B cell (primary cell): ENCODE measurements around the gene KCNJ1.

Experiments
- EZH2 ChIP-seq: IDR thresholded peaks from 2 replicates; pipeline ENCODE4 v1.6.1; 2012; ENCODE audit warnings: borderline replicate concordance, low read depth, mild to moderate bottlenecking, moderate library complexity, low read length; ENCODE audit not compliant: insufficient read depth, poor library complexity, severe bottlenecking
- TF ChIP-seq, protein P1 (sequence below): fragments of 200-600 bp; IDR thresholded peaks from one replicate; pipeline ENCODE4 v1.8.0; 2022; ENCODE audit warnings: antibody characterized with exemption, mild to moderate bottlenecking

DNA sequence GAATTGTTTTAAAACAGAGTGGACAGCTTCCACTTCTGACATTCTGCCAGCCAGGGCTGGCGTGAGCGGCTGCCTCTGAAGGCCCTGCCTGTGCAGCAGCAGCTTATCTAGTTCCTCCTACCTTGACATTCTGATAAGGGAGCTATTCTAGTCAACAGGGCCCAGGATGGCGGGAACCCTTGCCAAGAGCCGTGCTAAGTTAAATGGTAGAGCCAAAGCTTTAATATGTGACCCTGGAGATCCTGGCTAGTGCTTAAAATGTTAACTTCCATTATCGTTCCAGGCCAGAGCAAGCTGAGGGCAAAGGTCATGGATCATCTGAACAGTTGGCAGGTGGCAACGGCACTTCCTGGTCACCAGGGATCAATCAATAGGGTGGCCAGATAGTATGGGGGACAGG, 27.6 kb upstream of the KCNJ1 start:
- TF ChIP-seq EZH2: no peak
- TF ChIP-seq, protein P1, sequence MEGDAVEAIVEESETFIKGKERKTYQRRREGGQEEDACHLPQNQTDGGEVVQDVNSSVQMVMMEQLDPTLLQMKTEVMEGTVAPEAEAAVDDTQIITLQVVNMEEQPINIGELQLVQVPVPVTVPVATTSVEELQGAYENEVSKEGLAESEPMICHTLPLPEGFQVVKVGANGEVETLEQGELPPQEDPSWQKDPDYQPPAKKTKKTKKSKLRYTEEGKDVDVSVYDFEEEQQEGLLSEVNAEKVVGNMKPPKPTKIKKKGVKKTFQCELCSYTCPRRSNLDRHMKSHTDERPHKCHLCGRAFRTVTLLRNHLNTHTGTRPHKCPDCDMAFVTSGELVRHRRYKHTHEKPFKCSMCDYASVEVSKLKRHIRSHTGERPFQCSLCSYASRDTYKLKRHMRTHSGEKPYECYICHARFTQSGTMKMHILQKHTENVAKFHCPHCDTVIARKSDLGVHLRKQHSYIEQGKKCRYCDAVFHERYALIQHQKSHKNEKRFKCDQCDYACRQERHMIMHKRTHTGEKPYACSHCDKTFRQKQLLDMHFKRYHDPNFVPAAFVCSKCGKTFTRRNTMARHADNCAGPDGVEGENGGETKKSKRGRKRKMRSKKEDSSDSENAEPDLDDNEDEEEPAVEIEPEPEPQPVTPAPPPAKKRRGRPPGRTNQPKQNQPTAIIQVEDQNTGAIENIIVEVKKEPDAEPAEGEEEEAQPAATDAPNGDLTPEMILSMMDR: no peak
